ENCODE results near the gene OGN. TPM values are rescaled to one million over a fixed set of nuclear protein-coding genes. Genes with fewer than 3 reads are reported as not detected.

Gene OGN
- total and polyA plus RNA-seq, 2 of the 4 experiments (the other 2 are of a cell fraction) = under 0.01 to 0.10 TPM

DNA sequence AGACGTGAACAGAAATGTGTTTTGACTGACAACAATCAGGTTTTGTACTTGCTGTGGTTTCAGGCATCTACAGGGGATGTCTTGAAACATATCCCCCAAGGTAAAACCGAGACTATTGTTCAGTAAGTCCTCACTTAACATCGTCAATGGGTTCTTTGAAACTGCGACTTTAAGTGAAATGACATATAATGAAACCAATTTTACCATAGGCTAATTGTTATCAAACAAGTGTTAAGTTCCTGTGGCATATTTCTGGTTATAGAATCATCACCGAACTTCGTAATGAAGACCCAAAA is 36.3 kb upstream of the OGN start:
- Histone ChIP-seq H4K8ac (ENCODE audit: low read depth in 2 of 2, low read length in 2 of 2) (no peak overlapping the region), H2AK5ac (ENCODE audit: low read depth, low read length) (no peak overlapping the region), H2BK20ac (ENCODE audit: low read depth, low read length) (no peak overlapping the region), H3K14ac (replicated peaks; ENCODE audit: low read depth, low read length) (no peak overlapping the region), H2AK9ac (replicated peaks; ENCODE audit: low read depth, low read length, poor library complexity) (no peak overlapping the region), H3K4me1 (ENCODE audit: control insufficient read depth, insufficient read depth, low read length) (peaks cover 2% of the 10 kb centered on the region; the same call in 1 of the 2 replicates), H3K27me3 (ENCODE audit: control insufficient read depth, insufficient read depth, low read length) (no peaks in the 10 kb centered on the region), H3K4ac (ENCODE audit: low read depth, low read length) (no peak overlapping the region), H2AFZ (replicated peaks; ENCODE audit: low read length, poor library complexity) (no peak overlapping the region), H2BK120ac (ENCODE audit: low read depth, low read length) (no peak overlapping the region), H4K20me1 (ENCODE audit: insufficient read depth, low read length) (no peaks in the 10 kb centered on the region), H3K36me3 (ENCODE audit: control insufficient read depth, insufficient read depth, low read length) (no peaks in the 10 kb centered on the region), H3K27ac (ENCODE audit: insufficient read depth, low read length) (no peak overlapping the region), H3K9ac (ENCODE audit: low read depth, low read length) (no peak overlapping the region), H3K9me3 (ENCODE audit: control insufficient read depth, insufficient read depth, low read length) (no peaks in the 10 kb centered on the region), H2BK5ac (ENCODE audit: low read depth, low read length, poor library complexity, severe bottlenecking) (no peak overlapping the region), H4K91ac (ENCODE audit: insufficient read depth, low read depth, low read length) (no peak overlapping the region), H3K18ac (ENCODE audit: low read depth, low read length) (no peak overlapping the region), H2BK15ac (ENCODE audit: low read depth, low read length) (no peak overlapping the region), H3K79me1 (ENCODE audit: low read depth in 1 of 2, low read length in 2 of 2) (no peaks in the 10 kb centered on the region), H3K23ac (ENCODE audit: low read depth, low read length) (no peak overlapping the region), H3K56ac (ENCODE audit: extremely low read depth, insufficient read depth, low read length) (no peak overlapping the region), H3K9me1 (ENCODE audit: insufficient read depth, low read length) (no peaks in the 10 kb centered on the region), H3K4me2 (ENCODE audit: low read depth, low read length) (no peak overlapping the region), H4K5ac (ENCODE audit: low read depth, low read length) (no peak overlapping the region), H3K4me3 (ENCODE audit: insufficient read depth, low read depth, low read length) (no peak overlapping the region)
- DNase-seq (no peak), ATAC-seq (ENCODE audit: low read depth) (no peak)
- no TSS peak for BruUV-seq (replicated peaks)
- POLR2A ChIA-PET (ENCODE audit: unreplicated experiment) = no interaction called here
- in situ Hi-C loops (cut with MboI; ENCODE audit: low sequenced_read_pairs) = no loop called here
- no CpG with 5 or more reads among the region's 6 CpGs for WGBS, 2 experiments (ENCODE audit: extremely low coverage in 2 of 2, insufficient read length in 1 of 2)
- CTCF ChIA-PET = no interaction called here
- dilution Hi-C loops (cut with HindIII; ENCODE audit: low sequenced_read_pairs, unreplicated experiment) = no loop called here
- TF ChIP-seq, protein P1, sequence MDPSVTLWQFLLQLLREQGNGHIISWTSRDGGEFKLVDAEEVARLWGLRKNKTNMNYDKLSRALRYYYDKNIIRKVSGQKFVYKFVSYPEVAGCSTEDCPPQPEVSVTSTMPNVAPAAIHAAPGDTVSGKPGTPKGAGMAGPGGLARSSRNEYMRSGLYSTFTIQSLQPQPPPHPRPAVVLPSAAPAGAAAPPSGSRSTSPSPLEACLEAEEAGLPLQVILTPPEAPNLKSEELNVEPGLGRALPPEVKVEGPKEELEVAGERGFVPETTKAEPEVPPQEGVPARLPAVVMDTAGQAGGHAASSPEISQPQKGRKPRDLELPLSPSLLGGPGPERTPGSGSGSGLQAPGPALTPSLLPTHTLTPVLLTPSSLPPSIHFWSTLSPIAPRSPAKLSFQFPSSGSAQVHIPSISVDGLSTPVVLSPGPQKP (IDR thresholded peaks at IDR 0.05; ENCODE audit: borderline replicate concordance, low read depth, low read length) = no peak
- TF ChIP-seq, protein P2, sequence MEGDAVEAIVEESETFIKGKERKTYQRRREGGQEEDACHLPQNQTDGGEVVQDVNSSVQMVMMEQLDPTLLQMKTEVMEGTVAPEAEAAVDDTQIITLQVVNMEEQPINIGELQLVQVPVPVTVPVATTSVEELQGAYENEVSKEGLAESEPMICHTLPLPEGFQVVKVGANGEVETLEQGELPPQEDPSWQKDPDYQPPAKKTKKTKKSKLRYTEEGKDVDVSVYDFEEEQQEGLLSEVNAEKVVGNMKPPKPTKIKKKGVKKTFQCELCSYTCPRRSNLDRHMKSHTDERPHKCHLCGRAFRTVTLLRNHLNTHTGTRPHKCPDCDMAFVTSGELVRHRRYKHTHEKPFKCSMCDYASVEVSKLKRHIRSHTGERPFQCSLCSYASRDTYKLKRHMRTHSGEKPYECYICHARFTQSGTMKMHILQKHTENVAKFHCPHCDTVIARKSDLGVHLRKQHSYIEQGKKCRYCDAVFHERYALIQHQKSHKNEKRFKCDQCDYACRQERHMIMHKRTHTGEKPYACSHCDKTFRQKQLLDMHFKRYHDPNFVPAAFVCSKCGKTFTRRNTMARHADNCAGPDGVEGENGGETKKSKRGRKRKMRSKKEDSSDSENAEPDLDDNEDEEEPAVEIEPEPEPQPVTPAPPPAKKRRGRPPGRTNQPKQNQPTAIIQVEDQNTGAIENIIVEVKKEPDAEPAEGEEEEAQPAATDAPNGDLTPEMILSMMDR (conservative IDR thresholded peaks at IDR 0.05; ENCODE audit: low read depth, low read length) = no peak
- no peak for TF ChIP-seq NFE2L2 (IDR thresholded peaks at IDR 0.05; ENCODE audit: low read depth, low read length)
- no peak for TF ChIP-seq RFX5 (IDR thresholded peaks at IDR 0.05; ENCODE audit: low read depth, low read length)
- TF ChIP-seq MAZ (IDR thresholded peaks at IDR 0.05; ENCODE audit: borderline replicate concordance, low read depth, low read length) = no peak
- no peak for TF ChIP-seq SMC3 (IDR thresholded peaks at IDR 0.05; ENCODE audit: low read depth, low read length)
- no peak for TF ChIP-seq RAD21 (IDR thresholded peaks at IDR 0.05; ENCODE audit: low read length)
- TF ChIP-seq CEBPB (IDR thresholded peaks at IDR 0.05; ENCODE audit: low read depth, low read length) = no peak
- no peak for TF ChIP-seq RCOR1 (IDR thresholded peaks at IDR 0.05; ENCODE audit: insufficient replicate concordance, low read length)
- no peak for TF ChIP-seq FOS (IDR thresholded peaks at IDR 0.05; ENCODE audit: low read depth, low read length)
- no peak for TF ChIP-seq POLR2A (IDR thresholded peaks at IDR 0.05; ENCODE audit: low read depth, low read length)
- TF ChIP-seq, protein P3, sequence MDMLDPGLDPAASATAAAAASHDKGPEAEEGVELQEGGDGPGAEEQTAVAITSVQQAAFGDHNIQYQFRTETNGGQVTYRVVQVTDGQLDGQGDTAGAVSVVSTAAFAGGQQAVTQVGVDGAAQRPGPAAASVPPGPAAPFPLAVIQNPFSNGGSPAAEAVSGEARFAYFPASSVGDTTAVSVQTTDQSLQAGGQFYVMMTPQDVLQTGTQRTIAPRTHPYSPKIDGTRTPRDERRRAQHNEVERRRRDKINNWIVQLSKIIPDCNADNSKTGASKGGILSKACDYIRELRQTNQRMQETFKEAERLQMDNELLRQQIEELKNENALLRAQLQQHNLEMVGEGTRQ (IDR thresholded peaks at IDR 0.05; ENCODE audit: low read depth, low read length) = no peak
- TF ChIP-seq MAFK (IDR thresholded peaks at IDR 0.05; ENCODE audit: low read depth, low read length) = no peak
- TF ChIP-seq MXI1 (IDR thresholded peaks at IDR 0.05; ENCODE audit: borderline replicate concordance, low read depth, low read length) = no peak
- intact Hi-C loops (cut with micrococcal nuclease) = loop anchor here (2.0 kb wide), 1 partner anchor 194 kb away; no protein-coding TSS in a partner anchor
